Measurements from ENCODE around the gene CTCFL.

CTCFL gene

GRCh38 chr20:57559289-57559634, 34.3 kb upstream of the CTCFL start:
- DNase-seq (no peak), ATAC-seq (ENCODE audit: insufficient read depth, low read depth) (no peak)
- H3K27me3 ChIP-seq (ENCODE audit: insufficient read depth, low read length, poor library complexity): peaks cover 26% of the 10 kb centered on the region
- H2AFZ ChIP-seq (ENCODE audit: low read depth, low read length): no peak overlapping the region
- H4K20me1 ChIP-seq (ENCODE audit: insufficient read depth, low read length): no peaks in the 10 kb centered on the region
- H3K27ac ChIP-seq (ENCODE audit: low read length): no peak overlapping the region
- TF ChIP-seq CTCF (IDR thresholded peaks at IDR 0.05; ENCODE audit: borderline replicate concordance, extremely low read depth, low read length, poor library complexity, severe bottlenecking): no peak
- no peak for TF ChIP-seq EZH2 (IDR thresholded peaks at IDR 0.05; ENCODE audit: borderline replicate concordance, low read depth, low read length, severe bottlenecking)
- H3K79me2 ChIP-seq (ENCODE audit: insufficient read depth, low read length): no peaks in the 10 kb centered on the region
- no peak overlapping the region for H3K9ac ChIP-seq (ENCODE audit: low read depth, low read length)
- H3K4me2 ChIP-seq (ENCODE audit: insufficient read depth, low read length): no peak overlapping the region
- no peak overlapping the region for H3K4me3 ChIP-seq (ENCODE audit: low read depth in 1 of 2, low read length in 2 of 2)
- H3K4me1 ChIP-seq (ENCODE audit: insufficient read depth, low read length): no peaks in the 10 kb centered on the region
- H3K9me3 ChIP-seq (ENCODE audit: insufficient read depth, low read length, severe bottlenecking): no peaks in the 10 kb centered on the region
- H3K36me3 ChIP-seq (ENCODE audit: insufficient read depth, low read length): no peaks in the 10 kb centered on the region

- no peaks in the 10 kb centered on the region for H4K20me1 ChIP-seq (ENCODE audit: insufficient read depth, low read length)
- H3K4me3 ChIP-seq (ENCODE audit: low read depth in 1 of 2, low read length in 2 of 2): no peak overlapping the region
- DNase-seq (no peak), ATAC-seq (ENCODE audit: insufficient read depth, low read depth) (no peak)
- no peak overlapping the region for H3K4me2 ChIP-seq (ENCODE audit: insufficient read depth, low read length)
- H3K4me1 ChIP-seq (ENCODE audit: insufficient read depth, low read length): no peaks in the 10 kb centered on the region
- no peak overlapping the region for H3K9ac ChIP-seq (ENCODE audit: low read depth, low read length)
- TF ChIP-seq EZH2 (IDR thresholded peaks at IDR 0.05; ENCODE audit: borderline replicate concordance, low read depth, low read length, severe bottlenecking) (no peak), CTCF (IDR thresholded peaks at IDR 0.05; ENCODE audit: borderline replicate concordance, extremely low read depth, low read length, poor library complexity, severe bottlenecking) (no peak)
- no peak overlapping the region for H3K27ac ChIP-seq (ENCODE audit: low read length)
- no peaks in the 10 kb centered on the region for H3K9me3 ChIP-seq (ENCODE audit: insufficient read depth, low read length, severe bottlenecking)
- no peaks in the 10 kb centered on the region for H3K79me2 ChIP-seq (ENCODE audit: insufficient read depth, low read length)
- H3K36me3 ChIP-seq (ENCODE audit: insufficient read depth, low read length): no peaks in the 10 kb centered on the region
- peaks cover 26% of the 10 kb centered on the region for H3K27me3 ChIP-seq (ENCODE audit: insufficient read depth, low read length, poor library complexity)
- no peak overlapping the region for H2AFZ ChIP-seq (ENCODE audit: low read depth, low read length)
Measured at GRCh38 chr20:57558614-57559288, 33.8 kb upstream of the CTCFL start.

DNA sequence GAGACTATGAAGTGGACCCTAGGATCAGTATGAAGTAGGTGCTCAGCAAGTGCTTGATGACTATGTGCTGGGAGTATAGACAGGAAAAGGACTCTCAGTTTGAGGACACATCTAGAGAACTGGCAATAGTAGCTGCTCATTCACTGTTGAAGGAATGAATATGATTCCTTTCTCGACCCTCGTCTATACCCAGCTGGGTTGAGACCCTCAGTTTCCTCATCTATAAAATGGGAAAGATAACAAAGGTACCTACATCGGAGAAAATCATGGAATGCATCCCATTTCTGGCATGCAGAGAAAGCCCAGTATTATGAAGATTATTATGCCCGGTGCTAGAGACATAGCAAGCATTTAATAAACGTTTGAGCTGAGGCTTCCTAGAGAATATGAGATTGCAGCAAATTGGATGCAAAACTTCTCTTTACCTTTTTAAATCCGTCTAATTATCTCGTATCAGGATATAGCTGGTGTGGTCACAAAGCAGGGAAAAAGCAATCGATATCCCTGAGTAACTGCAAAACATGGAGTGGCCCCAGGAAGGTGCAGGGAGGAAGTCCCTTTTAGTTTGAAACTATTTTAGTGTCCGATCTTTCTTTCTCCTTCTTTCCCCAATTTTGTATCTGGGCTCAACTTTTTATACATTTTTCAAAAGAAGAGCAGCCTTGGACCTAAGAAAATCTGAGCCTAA, 33.1 kb upstream of the CTCFL start:
- Histone ChIP-seq H3K36me3 (ENCODE audit: insufficient read depth, low read length) (no peaks in the 10 kb centered on the region), H3K4me2 (ENCODE audit: insufficient read depth, low read length) (no peak overlapping the region), H3K9ac (ENCODE audit: low read depth, low read length) (no peak overlapping the region), H4K20me1 (ENCODE audit: insufficient read depth, low read length) (no peaks in the 10 kb centered on the region), H2AFZ (ENCODE audit: low read depth, low read length) (no peak overlapping the region), H3K79me2 (ENCODE audit: insufficient read depth, low read length) (no peaks in the 10 kb centered on the region), H3K4me1 (ENCODE audit: insufficient read depth, low read length) (no peaks in the 10 kb centered on the region), H3K27ac (ENCODE audit: low read length) (no peak overlapping the region), H3K27me3 (ENCODE audit: insufficient read depth, low read length, poor library complexity) (peaks cover 32% of the 10 kb centered on the region), H3K4me3 (ENCODE audit: low read depth in 1 of 2, low read length in 2 of 2) (no peak overlapping the region), H3K9me3 (ENCODE audit: insufficient read depth, low read length, severe bottlenecking) (no peaks in the 10 kb centered on the region)
- ATAC-seq (ENCODE audit: insufficient read depth, low read depth): no peak
- no peak for DNase-seq
- TF ChIP-seq CTCF (IDR thresholded peaks at IDR 0.05; ENCODE audit: borderline replicate concordance, extremely low read depth, low read length, poor library complexity, severe bottlenecking) (no peak), EZH2 (IDR thresholded peaks at IDR 0.05; ENCODE audit: borderline replicate concordance, low read depth, low read length, severe bottlenecking) (no peak)

Data from DND-41 (cell line).